Smooth muscle cell (in vitro differentiated cells): Measurements from ENCODE around the gene ZIC2. TPM values are rescaled to one million over a fixed set of nuclear protein-coding genes. Genes with fewer than 3 reads are reported as not detected.
"Not testable (repeated sequence)": the region's sequence is repeated elsewhere in the genome, so short reads cannot be mapped to it uniquely, and the experiment has no call there.

Experiments used
- DNase-seq: peaks from one replicate; lab custom pipeline; 2025; ENCODE audit not compliant: unreplicated experiment; lab: John Stamatoyannopoulos, UW
- H2AFZ ChIP-seq: fragments of 200-600 bp; sonication (generic); 2 replicates; pipeline ENCODE4 v1.6.0; 2016; ENCODE audit warnings: antibody characterized with exemption, low read depth, mild to moderate bottlenecking
- H3F3A ChIP-seq: fragments of 200-600 bp; sonication (generic); 2 replicates; pipeline ENCODE4 v1.6.0; 2017; ENCODE audit warnings: antibody characterized with exemption, low read depth
- H3K27ac ChIP-seq: fragments of 200-600 bp; sonication (generic); 2 replicates; pipeline ENCODE4 v1.5.1; 2016; ENCODE audit warnings: low read depth, mild to moderate bottlenecking
- H3K27me3 ChIP-seq: fragments of 200-600 bp; sonication (generic); 2 replicates; pipeline ENCODE4 v1.6.1; 2016; ENCODE audit warnings: low read depth, mild to moderate bottlenecking
- H3K36me3 ChIP-seq: fragments of 200-600 bp; sonication (generic); 2 replicates; pipeline ENCODE4 v1.5.1; 2016; ENCODE audit warnings: low read depth
- H3K4me1 ChIP-seq: fragments of 200-600 bp; sonication (generic); 2 replicates; pipeline ENCODE4 v1.5.1; 2016; ENCODE audit warnings: low read depth
- H3K4me2 ChIP-seq: fragments of 200-600 bp; sonication (generic); 2 replicates; pipeline ENCODE4 v1.6.0; 2016; ENCODE audit warnings: mild to moderate bottlenecking
- H3K4me3 ChIP-seq: fragments of 200-600 bp; sonication (generic); 2 replicates; pipeline ENCODE4 v1.5.1; 2016; ENCODE audit warnings: mild to moderate bottlenecking
- H3K79me2 ChIP-seq: fragments of 200-600 bp; sonication (generic); 2 replicates; pipeline ENCODE4 v1.6.0; 2016; ENCODE audit warnings: low read depth, mild to moderate bottlenecking
- H3K9ac ChIP-seq: fragments of 200-600 bp; sonication (generic); 2 replicates; pipeline ENCODE4 v1.6.0; 2016; ENCODE audit warnings: low read depth
- H3K9me3 ChIP-seq: fragments of 200-600 bp; sonication (generic); replicated peaks from 2 replicates; pipeline ENCODE4 v1.5.1; 2016; ENCODE audit warnings: low read depth
- H4K20me1 ChIP-seq: fragments of 200-600 bp; sonication (generic); 2 replicates; pipeline ENCODE4 v1.6.0; 2016; ENCODE audit warnings: low read depth
- CTCF ChIP-seq: fragments of 200-600 bp; sonication (generic); IDR thresholded peaks from 2 replicates; pipeline ENCODE4 v1.5.1; 2017; ENCODE audit warnings: borderline replicate concordance, mild to moderate bottlenecking, antibody characterized with exemption; ENCODE audit not compliant: insufficient read depth, poor library complexity, severe bottlenecking
- WGBS: methylation state at CpG from one replicate; pipeline ENCODE4 v1.1.7; 2016; ENCODE audit warnings: low lambda C conversion rate; 5-methylcytosine and 5-hydroxymethylcytosine counted together
- polyA plus RNA-seq: library from polyadenylated mRNA; unstranded; fragments of >200 nt; fragmentation: Nextera tagmentation; extraction: Ambion mirVana; gene quantifications from 2 replicates; pipeline ENCODE4 v1.2.1, GENCODE V29; 2016
- total RNA-seq: library from RNA; depleted of rRNA; stranded (reverse); fragments of >200 nt; gene quantifications from 2 replicates; pipeline ENCODE4 v1.2.3, GENCODE V29; 2014

The ZIC2 gene
- total and polyA plus RNA-seq, 2 experiments from 2014 or later, result not detected

- DNase-seq, result no peak
- Histone ChIP-seq H4K20me1 (no peaks in the 10 kb centered on the region), H3K9ac (no peak overlapping the region), H2AFZ (no peak overlapping the region), H3K4me1 (no peaks in the 10 kb centered on the region), H3K9me3 (no peaks in the 10 kb centered on the region), H3F3A (no peaks in the 10 kb centered on the region), H3K4me2 (no peak overlapping the region), H3K36me3 (no peaks in the 10 kb centered on the region), H3K4me3 (no peak overlapping the region), H3K79me2 (no peaks in the 10 kb centered on the region), H3K27ac (no peak overlapping the region), H3K27me3 (peaks cover 22% of the 10 kb centered on the region)
- no peak for TF ChIP-seq CTCF
- WGBS, result 91% methylated on average over 7 of the region's 7 CpGs
These were observed 40.5 kb upstream of the ZIC2 start for GRCh38 chr13:99941086-99941485.

- TF ChIP-seq CTCF, result no peak
- 93% methylated on average over 4 of the region's 4 CpGs for WGBS
- H3K79me2 ChIP-seq, result no peaks in the 10 kb centered on the region
- H3K4me2 ChIP-seq, result no peak overlapping the region
- no peaks in the 10 kb centered on the region for H3K9me3 ChIP-seq
- no peak overlapping the region for H3K9ac ChIP-seq
- H3F3A ChIP-seq, result no peaks in the 10 kb centered on the region
- no peaks in the 10 kb centered on the region for H3K36me3 ChIP-seq
- H3K4me3 ChIP-seq, result no peak overlapping the region
- no peaks in the 10 kb centered on the region for H3K4me1 ChIP-seq
- H2AFZ ChIP-seq, result no peak overlapping the region
- H3K27me3 ChIP-seq, result peaks cover 22% of the 10 kb centered on the region
- DNase-seq, result no peak
- H4K20me1 ChIP-seq, result no peaks in the 10 kb centered on the region
- H3K27ac ChIP-seq, result no peak overlapping the region
These were observed 39.7 kb upstream of the ZIC2 start for GRCh38 chr13:99941911-99942310.

- Histone ChIP-seq H3K36me3 (no peaks in the 10 kb centered on the region), H3K9me3 (no peaks in the 10 kb centered on the region), H3K27ac (no peak overlapping the region), H2AFZ (no peak overlapping the region), H3K79me2 (no peaks in the 10 kb centered on the region), H3K27me3 (peaks cover 17% of the 10 kb centered on the region), H3K4me3 (no peak overlapping the region), H4K20me1 (no peaks in the 10 kb centered on the region), H3K4me2 (no peak overlapping the region), H3K9ac (no peak overlapping the region), H3K4me1 (no peaks in the 10 kb centered on the region), H3F3A (no peaks in the 10 kb centered on the region)
- no peak for TF ChIP-seq CTCF
- WGBS, result 84% methylated on average over 7 of the region's 7 CpGs
- no peak for DNase-seq
These were observed 37.5 kb upstream of the ZIC2 start for GRCh38 chr13:99944102-99944501.

GRCh38 chr13:99944606-99945005 lies 37.0 kb upstream of the ZIC2 start:
- Histone ChIP-seq H3K9ac (no peak overlapping the region), H3K9me3 (no peaks in the 10 kb centered on the region), H3K27me3 (peaks cover 19% of the 10 kb centered on the region), H3K36me3 (no peaks in the 10 kb centered on the region), H3F3A (no peaks in the 10 kb centered on the region), H3K4me2 (no peak overlapping the region), H2AFZ (no peak overlapping the region), H4K20me1 (no peaks in the 10 kb centered on the region), H3K79me2 (no peaks in the 10 kb centered on the region), H3K4me1 (peaks cover 1% of the 10 kb centered on the region), H3K27ac (no peak overlapping the region), H3K4me3 (no peak overlapping the region)
- TF ChIP-seq CTCF, result no peak
- DNase-seq, result no peak
- WGBS, result 91% methylated on average over 6 of the region's 6 CpGs

- 96% methylated on average over 2 of the region's 2 CpGs for WGBS
- H3K9ac ChIP-seq, H3K27ac ChIP-seq, H3F3A ChIP-seq, H3K4me3 ChIP-seq, H2AFZ ChIP-seq, H3K4me2 ChIP-seq, H3K36me3 ChIP-seq, H3K9me3 ChIP-seq, H4K20me1 ChIP-seq, DNase-seq, H3K4me1 ChIP-seq, H3K79me2 ChIP-seq: not testable (repeated sequence)
- H3K27me3 ChIP-seq, result peaks cover 27% of the 10 kb centered on the region
These were observed 36.1 kb upstream of the ZIC2 start for GRCh38 chr13:99945515-99945914.
